Stimulated activated CD4-positive, alpha-beta T cell treated with anti-CD3 and anti-CD28 coated beads, Interleukin-1b, Interleukin-23, amount 100 ng/mL, for 1 hour (primary cell): ENCODE results near the gene INPP5B.

Experiments
- DNase-seq, 2 donors: peaks; one replicate each; pipeline ENCODE4 v3.0.0-alpha.2; 2020; ENCODE audit warnings: low read depth in 2 of 2

Gene INPP5B

GRCh38 chr1:37872692-37873091 is 74.2 kb downstream of the INPP5B start:
- no peak for DNase-seq

GRCh38 chr1:37868466-37868865 is 78.4 kb downstream of the INPP5B start:
- DNase-seq: no peak

- no peak for DNase-seq
Measured at GRCh38 chr1:37867784-37868183, 79.1 kb downstream of the INPP5B start.

GRCh38 chr1:37866491-37866890 is 80.4 kb downstream of the INPP5B start:
- DNase-seq: no peak

- no peak for DNase-seq
Measured at GRCh38 chr1:37865348-37866120, 81.3 kb downstream of the INPP5B start.

GRCh38 chr1:37862330-37862729 is 84.5 kb downstream of the INPP5B start:
- DNase-seq: no peak

- DNase-seq: no peak
Measured at GRCh38 chr1:37861151-37861550, 85.7 kb downstream of the INPP5B start.

GRCh38 chr1:37860346-37860666 is 86.5 kb downstream of the INPP5B start:
- no peak for DNase-seq

GRCh38 chr1:37859507-37860345 is 87.1 kb downstream of the INPP5B start, which contains the start of gene MTF1:
Gene MTF1 (minus strand): TSS chr1:37859592. CDS start chr1:37857658, 1,934 bp downstream.
- DNase-seq: peak; percentile 87 to 90

GRCh38 chr1:37858931-37859506 is 87.8 kb downstream of the INPP5B start:
- DNase-seq: no peak

GRCh38 chr1:37854406-37854805 is 92.4 kb downstream of the INPP5B start:
- DNase-seq: no peak

GRCh38 chr1:37853157-37853556 is 93.7 kb downstream of the INPP5B start:
- no peak for DNase-seq

- DNase-seq: no peak
Measured at GRCh38 chr1:37851782-37852210, 95.1 kb downstream of the INPP5B start.

GRCh38 chr1:37851262-37851661 is 95.6 kb downstream of the INPP5B start:
- no peak for DNase-seq

- DNase-seq: no peak
Measured at GRCh38 chr1:37850352-37850955, 96.4 kb downstream of the INPP5B start.

GRCh38 chr1:37849480-37849879 is 97.4 kb downstream of the INPP5B start:
- no peak for DNase-seq

- no peak for DNase-seq
Measured at GRCh38 chr1:37846647-37847339, 100.1 kb downstream of the INPP5B start.

- DNase-seq: no peak
Measured at GRCh38 chr1:37845786-37846185, 101.1 kb downstream of the INPP5B start.

- no peak for DNase-seq
Measured at GRCh38 chr1:37845049-37845646, 101.7 kb downstream of the INPP5B start.

- no peak for DNase-seq
Measured at GRCh38 chr1:37844536-37844935, 102.3 kb downstream of the INPP5B start.

- no peak for DNase-seq
Measured at GRCh38 chr1:37841652-37842051, 105.2 kb downstream of the INPP5B start.
